Stimulated activated naive B cell treated with anti-CD40 and anti-IgM and Interleukin-4, amounts not matched to agents 10 μg/mL and 1 μg/mL and 100 μg/mL, for 72 hours (primary cell): Measurements from ENCODE around the gene CLTC.
"Not testable (repeated sequence)": the region's sequence is repeated elsewhere in the genome, so short reads cannot be mapped to it uniquely, and the experiment has no call there.

Experiments used
- ATAC-seq, 2 donors: fragments of 150-1000 bp; cut with Tn5 transposase; replicated peaks; 2 replicates each; pipeline ENCODE4 v1.10.0; 2021; ENCODE audit warnings: moderate library complexity in 1 of 2
- DNase-seq: peaks from one replicate; pipeline ENCODE4 v3.0.0; 2021
- H3K27ac Mint-ChIP-seq: one replicate; pipeline ENCODE4 v1.8.0; 2022; ENCODE audit warnings: mild to moderate bottlenecking, mixed read lengths
- H3K27me3 Mint-ChIP-seq, 2 donors: one replicate each; pipeline ENCODE4 v1.8.0; 2022; ENCODE audit warnings: mixed read lengths in 2 of 2
- H3K36me3 Mint-ChIP-seq, 2 donors: one replicate each; pipeline ENCODE4 v1.8.0; 2022; ENCODE audit warnings: mixed read lengths in 2 of 2, mild to moderate bottlenecking in 1 of 2
- H3K4me1 Mint-ChIP-seq, 2 donors: one replicate each; pipeline ENCODE4 v1.8.0; 2022; ENCODE audit warnings: mixed read lengths in 2 of 2, mild to moderate bottlenecking in 1 of 2
- H3K4me3 Mint-ChIP-seq, 2 donors: one replicate each; pipeline ENCODE4 v1.8.0; 2022; ENCODE audit warnings: mild to moderate bottlenecking in 2 of 2, mixed read lengths in 2 of 2, moderate library complexity in 1 of 2
- H3K9me3 Mint-ChIP-seq, 2 donors: one replicate each; pipeline ENCODE4 v1.8.0; 2022; ENCODE audit warnings: mixed read lengths in 2 of 2, mild to moderate bottlenecking in 1 of 2

The CLTC gene

GRCh38 chr17:59643159-59644140 is 23.8 kb downstream of the CLTC start:
- no peak for DNase-seq
- no peaks in the 10 kb centered on the region for H3K9me3 Mint-ChIP-seq
- ATAC-seq = peak; percentile 44 to 64
- no peaks in the 10 kb centered on the region for H3K27me3 Mint-ChIP-seq
- H3K27ac Mint-ChIP-seq = peak overlapping the region; percentile 56
- peaks cover 21 to 40% of the 10 kb centered on the region in 2 donors for H3K36me3 Mint-ChIP-seq
- H3K4me3 Mint-ChIP-seq = peak overlapping the region; percentile 11 to 38
- peaks cover 35 to 66% of the 10 kb centered on the region in 2 donors for H3K4me1 Mint-ChIP-seq

GRCh38 chr17:59647288-59647687 is 27.6 kb downstream of the CLTC start:
- ATAC-seq (no peak), DNase-seq (no peak)
- Mint-ChIP-seq H3K9me3 (no peaks in the 10 kb centered on the region), H3K36me3 (peaks cover 36 to 59% of the 10 kb centered on the region in 2 donors), H3K27ac (no peak overlapping the region), H3K4me1 (peaks cover 23 to 42% of the 10 kb centered on the region in 2 donors), H3K4me3 (no peak overlapping the region), H3K27me3 (no peaks in the 10 kb centered on the region)

GRCh38 chr17:59649886-59650285 is 30.2 kb downstream of the CLTC start:
- H3K4me1 Mint-ChIP-seq = peaks cover 11 to 17% of the 10 kb centered on the region in 2 donors
- H3K36me3 Mint-ChIP-seq = peaks cover 45 to 59% of the 10 kb centered on the region in 2 donors
- DNase-seq (no peak), ATAC-seq (no peak)
- peaks cover 0 to 1% of the 10 kb centered on the region in 2 donors for H3K9me3 Mint-ChIP-seq
- H3K4me3 Mint-ChIP-seq = no peak overlapping the region
- H3K27ac Mint-ChIP-seq = no peak overlapping the region
- no peaks in the 10 kb centered on the region for H3K27me3 Mint-ChIP-seq

- peaks cover 9 to 12% of the 10 kb centered on the region in 2 donors for H3K4me1 Mint-ChIP-seq
- no peak for DNase-seq
- H3K9me3 Mint-ChIP-seq = peaks cover 0 to 1% of the 10 kb centered on the region in 2 donors
- no peaks in the 10 kb centered on the region for H3K27me3 Mint-ChIP-seq
- no peak overlapping the region for H3K27ac Mint-ChIP-seq
- peaks cover 42 to 61% of the 10 kb centered on the region in 2 donors for H3K36me3 Mint-ChIP-seq
- ATAC-seq = no peak
- no peak overlapping the region for H3K4me3 Mint-ChIP-seq
These were observed 30.9 kb downstream of the CLTC start for GRCh38 chr17:59650642-59651041.

GRCh38 chr17:59651346-59651745 is 31.7 kb downstream of the CLTC start:
- peaks cover 9 to 12% of the 10 kb centered on the region in 2 donors for H3K4me1 Mint-ChIP-seq
- H3K27ac Mint-ChIP-seq = no peak overlapping the region
- H3K4me3 Mint-ChIP-seq = no peak overlapping the region
- ATAC-seq (no peak), DNase-seq (no peak)
- peaks cover 0 to 1% of the 10 kb centered on the region in 2 donors for H3K9me3 Mint-ChIP-seq
- no peaks in the 10 kb centered on the region for H3K27me3 Mint-ChIP-seq
- H3K36me3 Mint-ChIP-seq = peaks cover 42 to 63% of the 10 kb centered on the region in 2 donors

- H3K4me3 Mint-ChIP-seq = no peak overlapping the region
- H3K27me3 Mint-ChIP-seq = no peaks in the 10 kb centered on the region
- H3K4me1 Mint-ChIP-seq = peaks cover 5 to 6% of the 10 kb centered on the region in 2 donors
- no peak for ATAC-seq
- H3K36me3 Mint-ChIP-seq = peaks cover 38 to 57% of the 10 kb centered on the region in 2 donors
- no peak for DNase-seq
- no peak overlapping the region for H3K27ac Mint-ChIP-seq
- peaks cover 0 to 1% of the 10 kb centered on the region in 2 donors for H3K9me3 Mint-ChIP-seq
These were observed 32.4 kb downstream of the CLTC start for GRCh38 chr17:59652119-59652518.

- H3K36me3 Mint-ChIP-seq = peaks cover 30 to 44% of the 10 kb centered on the region in 2 donors
- ATAC-seq = not testable (repeated sequence)
These were observed 36.9 kb downstream of the CLTC start for GRCh38 chr17:59656624-59657023.

GRCh38 chr17:59666235-59666634 is 46.5 kb downstream of the CLTC start:
- ATAC-seq (no peak), DNase-seq (no peak)
- H3K27ac Mint-ChIP-seq = no peak overlapping the region
- no peaks in the 10 kb centered on the region for H3K27me3 Mint-ChIP-seq
- no peaks in the 10 kb centered on the region for H3K9me3 Mint-ChIP-seq
- peaks cover 21 to 26% of the 10 kb centered on the region in 2 donors for H3K36me3 Mint-ChIP-seq
- H3K4me1 Mint-ChIP-seq = peaks cover 8 to 37% of the 10 kb centered on the region in 2 donors
- no peak overlapping the region for H3K4me3 Mint-ChIP-seq

More at GRCh38 chr17:59656624-59657023, 36.9 kb downstream of the CLTC start:
- not testable (repeated sequence) for H3K4me3 Mint-ChIP-seq, DNase-seq, H3K27ac Mint-ChIP-seq, H3K9me3 Mint-ChIP-seq, H3K4me1 Mint-ChIP-seq, H3K27me3 Mint-ChIP-seq

GRCh38 chr17:59668816-59669215 is 49.1 kb downstream of the CLTC start:
- peak; percentile 27 to 40 for ATAC-seq
- peaks cover 19 to 57% of the 10 kb centered on the region in 2 donors for H3K4me1 Mint-ChIP-seq
- no peaks in the 10 kb centered on the region for H3K9me3 Mint-ChIP-seq
- H3K27me3 Mint-ChIP-seq = no peaks in the 10 kb centered on the region
- no peak for DNase-seq
- peak overlapping the region; percentile 70 for H3K27ac Mint-ChIP-seq
- H3K36me3 Mint-ChIP-seq = peaks cover 28 to 38% of the 10 kb centered on the region in 2 donors
- peak overlapping the region; percentile 35 to 52 for H3K4me3 Mint-ChIP-seq

GRCh38 chr17:59669411-59669810 is 49.7 kb downstream of the CLTC start:
- DNase-seq = no peak
- H3K36me3 Mint-ChIP-seq = peaks cover 26 to 33% of the 10 kb centered on the region in 2 donors
- ATAC-seq = peak; percentile 56 to 57
- H3K4me3 Mint-ChIP-seq = no peak overlapping the region
- peaks cover 19 to 63% of the 10 kb centered on the region in 2 donors for H3K4me1 Mint-ChIP-seq
- H3K27me3 Mint-ChIP-seq = no peaks in the 10 kb centered on the region
- no peak overlapping the region for H3K27ac Mint-ChIP-seq
- H3K9me3 Mint-ChIP-seq = no peaks in the 10 kb centered on the region

GRCh38 chr17:59669944-59670343 is 50.2 kb downstream of the CLTC start:
- ATAC-seq (peak; percentile 55 to 68), DNase-seq (no peak)
- Mint-ChIP-seq H3K9me3 (no peaks in the 10 kb centered on the region), H3K27me3 (no peaks in the 10 kb centered on the region), H3K27ac (peak overlapping the region; percentile 89), H3K4me3 (peak overlapping the region in 1 of 2 donors; percentile 48), H3K36me3 (peaks cover 27 to 32% of the 10 kb centered on the region in 2 donors), H3K4me1 (peaks cover 22 to 68% of the 10 kb centered on the region in 2 donors)

- peaks cover 26 to 80% of the 10 kb centered on the region in 2 donors for H3K4me1 Mint-ChIP-seq
- peak overlapping the region; percentile 89 for H3K27ac Mint-ChIP-seq
- DNase-seq = no peak
- H3K4me3 Mint-ChIP-seq = peak overlapping the region in 1 of 2 donors; percentile 1
- peaks cover 25 to 34% of the 10 kb centered on the region in 2 donors for H3K36me3 Mint-ChIP-seq
- ATAC-seq = peak in 1 of 2 donors; percentile 30
- H3K27me3 Mint-ChIP-seq = no peaks in the 10 kb centered on the region
- no peaks in the 10 kb centered on the region for H3K9me3 Mint-ChIP-seq
These were observed 51.7 kb downstream of the CLTC start for GRCh38 chr17:59671386-59671785.

- DNase-seq = no peak
- Mint-ChIP-seq H3K36me3 (peaks cover 25 to 48% of the 10 kb centered on the region in 2 donors), H3K4me3 (peak overlapping the region; percentile 22 to 51), H3K9me3 (no peaks in the 10 kb centered on the region), H3K27me3 (no peaks in the 10 kb centered on the region), H3K4me1 (peaks cover 20 to 56% of the 10 kb centered on the region in 2 donors), H3K27ac (peak overlapping the region; percentile 51)
- ATAC-seq = peak; percentile 23 to 42
These were observed 55.5 kb downstream of the CLTC start for GRCh38 chr17:59675231-59675630.

- Mint-ChIP-seq H3K4me1 (peaks cover 16 to 41% of the 10 kb centered on the region in 2 donors), H3K27ac (no peak overlapping the region), H3K36me3 (peaks cover 21 to 45% of the 10 kb centered on the region in 2 donors), H3K9me3 (no peaks in the 10 kb centered on the region), H3K27me3 (no peaks in the 10 kb centered on the region), H3K4me3 (no peak overlapping the region)
- ATAC-seq (no peak), DNase-seq (no peak)
These were observed 57.0 kb downstream of the CLTC start for GRCh38 chr17:59676716-59677115.
